Measurements from ENCODE around the gene RNASEH2B.

The RNASEH2B gene

DNA sequence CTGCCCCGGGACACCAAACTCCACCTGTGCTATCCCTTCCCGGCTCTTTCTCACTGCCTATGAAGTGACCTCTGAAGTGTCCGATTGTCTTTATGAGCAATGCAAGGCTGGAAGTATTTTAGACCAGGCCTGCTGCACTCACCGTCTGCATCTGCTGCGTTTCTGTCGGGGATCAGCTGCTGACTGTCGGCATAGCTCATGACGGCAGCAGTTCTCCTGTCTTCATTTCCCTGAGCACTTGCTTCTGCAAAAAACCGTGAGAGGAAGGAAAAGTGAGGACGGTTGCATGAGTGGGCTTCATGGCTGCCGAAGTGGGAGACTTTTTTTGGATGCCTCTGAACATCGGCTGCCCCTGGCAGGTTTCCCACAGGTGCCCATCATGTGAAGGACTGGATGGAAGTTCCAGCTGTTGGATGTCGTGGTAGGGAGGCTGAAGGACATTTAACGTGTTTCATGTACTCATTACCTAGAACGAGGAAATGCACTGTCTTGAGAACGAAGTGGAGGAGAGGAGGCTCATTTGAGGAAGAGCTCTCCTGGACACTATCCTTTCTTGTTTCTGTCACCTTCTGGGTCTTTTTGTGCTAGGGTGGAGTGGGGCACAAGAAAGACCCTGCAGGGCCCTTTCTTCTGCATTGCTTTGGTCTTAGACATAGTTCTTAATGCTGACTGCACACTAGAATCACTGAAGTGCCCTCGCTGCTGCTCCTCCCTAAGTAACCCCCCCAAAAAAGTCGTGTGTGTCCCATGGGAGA, 94.7 kb downstream of the RNASEH2B start:
- DNase-seq (ENCODE audit: low read depth in 1 of 2, low spot score in 1 of 2), result no peak
- Histone ChIP-seq H3K4me3 (replicated peaks; ENCODE audit: insufficient read depth, low read length) (no peak overlapping the region), H3K27ac (replicated peaks) (no peak overlapping the region), H3K27me3 (ENCODE audit: insufficient read depth, poor library complexity, severe bottlenecking) (no peaks in the 10 kb centered on the region)
- TF ChIP-seq GABPA (IDR thresholded peaks at IDR 0.05; ENCODE audit: low read depth), result no peak
- no peak for TF ChIP-seq REST (IDR thresholded peaks at IDR 0.05; ENCODE audit: insufficient replicate concordance, low read depth)

GRCh38 chr13:51004918-51005460, 95.4 kb downstream of the RNASEH2B start:
- Histone ChIP-seq H3K4me3 (replicated peaks; ENCODE audit: insufficient read depth, low read length) (no peak overlapping the region), H3K27me3 (ENCODE audit: insufficient read depth, poor library complexity, severe bottlenecking) (no peaks in the 10 kb centered on the region)

DNA sequence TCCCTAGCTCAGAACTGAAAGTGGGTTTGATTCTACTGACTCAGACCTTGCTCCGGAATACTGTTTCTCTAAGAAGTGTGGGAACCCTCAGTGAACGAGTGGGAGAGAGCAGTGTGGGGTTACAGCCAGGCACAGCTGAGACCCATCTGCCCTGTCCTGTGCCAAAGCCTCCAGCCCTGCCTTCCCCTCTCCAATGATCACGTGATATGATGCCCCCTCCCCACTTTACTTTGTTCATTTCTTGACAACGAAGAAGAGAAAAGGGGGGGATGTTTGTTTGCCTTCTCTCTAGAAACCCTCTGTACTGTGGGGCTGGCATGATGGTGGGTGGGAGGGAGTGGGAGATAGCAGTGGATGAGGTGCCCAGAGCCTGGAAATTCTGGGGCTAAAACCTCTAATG, 96.0 kb downstream of the RNASEH2B start:
- no peak overlapping the region for H3K27ac ChIP-seq (replicated peaks)
- TF ChIP-seq SPI1 (IDR thresholded peaks at IDR 0.05; ENCODE audit: borderline replicate concordance, low read depth), result no peak
- no peak for TF ChIP-seq POLR2AphosphoS5 (IDR thresholded peaks at IDR 0.05; ENCODE audit: low read depth)
- no peak for TF ChIP-seq REST (IDR thresholded peaks at IDR 0.05; ENCODE audit: insufficient replicate concordance, low read depth)
- no peak for TF ChIP-seq GABPA (IDR thresholded peaks at IDR 0.05; ENCODE audit: low read depth)
- no peak for TF ChIP-seq CTCF (IDR thresholded peaks at IDR 0.05; ENCODE audit: insufficient read depth, low read length)
- no peak for DNase-seq (ENCODE audit: low read depth in 1 of 2, low spot score in 1 of 2)
- H3K27me3 ChIP-seq (ENCODE audit: insufficient read depth, poor library complexity, severe bottlenecking), result no peaks in the 10 kb centered on the region
- no peak overlapping the region for H3K4me3 ChIP-seq (replicated peaks; ENCODE audit: insufficient read depth, low read length)

More at GRCh38 chr13:51004918-51005460, 95.4 kb downstream of the RNASEH2B start:
- TF ChIP-seq GABPA (IDR thresholded peaks at IDR 0.05; ENCODE audit: low read depth) (no peak), REST (IDR thresholded peaks at IDR 0.05; ENCODE audit: insufficient replicate concordance, low read depth) (no peak), CTCF (IDR thresholded peaks at IDR 0.05; ENCODE audit: insufficient read depth, low read length) (no peak)
- no peak for DNase-seq (ENCODE audit: low read depth in 1 of 2, low spot score in 1 of 2)
- H3K27ac ChIP-seq (replicated peaks), result no peak overlapping the region

Measured in HL-60 (cell line).